ENCODE measurements around the gene TEX29. TPM values are rescaled to one million over a fixed set of nuclear protein-coding genes. Genes with fewer than 3 reads are reported as not detected.

Gene TEX29
- total and polyA plus RNA-seq, 4 experiments from 2014 or later, result 0.28 to 0.50 TPM; not detected in 2

DNA sequence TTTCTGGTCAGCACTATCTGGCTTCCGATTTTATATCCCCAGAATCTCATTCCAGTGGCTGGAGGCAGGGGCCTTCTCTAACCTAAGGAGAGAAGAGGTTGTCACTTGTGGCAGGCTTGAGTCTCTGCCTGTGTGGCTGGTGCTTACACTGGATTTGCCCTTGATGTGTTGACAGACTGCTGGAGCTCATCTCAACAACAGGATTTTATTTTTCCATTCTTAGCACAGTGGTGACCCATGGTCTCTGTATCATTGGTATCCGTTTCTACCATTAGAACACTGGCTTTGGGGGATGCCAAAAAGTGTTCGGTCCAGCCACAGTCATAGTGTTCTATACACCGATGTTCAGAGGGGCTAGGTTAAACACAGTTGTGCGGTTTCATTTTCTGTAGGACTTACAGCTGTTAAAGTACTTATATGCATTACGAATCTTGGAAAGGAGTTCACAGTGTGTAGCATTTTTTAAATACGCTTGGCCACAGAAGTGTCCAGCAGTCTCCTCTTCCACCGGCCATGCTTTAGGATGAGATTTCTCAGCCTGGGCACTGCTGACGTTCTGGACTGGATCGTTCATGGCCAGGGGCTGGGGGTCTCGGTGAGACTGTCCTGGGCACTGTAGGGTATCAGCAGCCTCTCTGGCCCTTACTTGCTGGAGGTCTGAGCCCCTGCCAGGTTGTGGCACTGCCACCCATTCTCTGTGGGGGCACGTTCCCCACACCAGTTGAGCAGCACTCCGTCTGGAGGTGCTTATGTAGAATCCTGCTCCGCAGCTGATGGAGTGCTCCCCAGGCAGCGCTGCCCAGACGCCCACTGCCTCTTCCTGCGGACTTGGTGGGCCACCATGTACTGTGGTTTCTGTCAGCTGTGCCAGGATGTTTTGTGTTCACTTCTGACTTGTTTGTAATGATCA is 41.4 kb upstream of the TEX29 start:
- Mint-ChIP-seq H3K27me3 (no peaks in the 10 kb centered on the region), H3K4me1 (peaks cover 0 to 4% (median 0%) of the 10 kb centered on the region in 4 donors), H3K27ac (peak overlapping the region in 1 of 7 donors; percentile 6), H3K9me3 (no peaks in the 10 kb centered on the region), H3K4me3 (no peak overlapping the region), H3K36me3 (peaks cover 78 to 87% of the 10 kb centered on the region in 2 donors)
- H3K4me1 ChIP-seq (ENCODE audit: insufficient read depth, low read length), result no peaks in the 10 kb centered on the region
- ChIA-PET CTCF (ENCODE audit: partially characterized antibody) (no interaction called here), POLR2A (ENCODE audit: partially characterized antibody) (no interaction called here)
- H3K4me3 ChIP-seq (ENCODE audit: low read length in 2 of 2), result no peak overlapping the region
- H3K27me3 ChIP-seq (ENCODE audit: insufficient read depth, low read length), result no peaks in the 10 kb centered on the region
- H3K9me3 ChIP-seq (ENCODE audit: control insufficient read depth in 1 of 2, low read length in 2 of 2), result no peaks in the 10 kb centered on the region
- DNase-seq, result no peak
- H3K27ac ChIP-seq (ENCODE audit: low read depth, low read length), result no peak overlapping the region
- H3K36me3 ChIP-seq (ENCODE audit: insufficient read depth, low read length), result peaks cover 59% of the 10 kb centered on the region
- intact Hi-C loops (cut with micrococcal nuclease), result no loop called here

DNA sequence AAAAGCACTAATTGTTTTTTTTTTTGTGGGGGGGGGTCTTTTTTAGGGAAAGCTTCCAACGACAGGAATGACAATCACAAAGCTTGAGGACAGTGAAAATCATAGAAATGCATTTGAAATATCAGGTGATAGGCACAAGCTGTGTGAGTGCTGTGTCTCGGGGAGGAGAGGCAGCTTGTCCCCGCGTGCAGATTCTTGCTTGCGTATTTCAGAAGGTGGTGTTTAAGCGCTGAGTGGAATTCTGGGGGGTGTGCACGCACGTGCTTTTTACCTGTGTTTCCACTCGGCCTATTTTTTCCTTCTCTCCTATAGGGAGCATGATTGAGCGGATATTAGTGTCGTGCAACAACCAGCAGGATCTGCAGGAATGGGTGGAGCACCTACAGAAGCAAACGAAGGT is 40.2 kb upstream of the TEX29 start:
- intact Hi-C loops (cut with micrococcal nuclease), result no loop called here
- no peaks in the 10 kb centered on the region for H3K4me1 ChIP-seq (ENCODE audit: insufficient read depth, low read length)
- H3K4me3 ChIP-seq (ENCODE audit: low read length in 2 of 2), result no peak overlapping the region
- H3K27me3 Mint-ChIP-seq, result no peaks in the 10 kb centered on the region
- ChIA-PET CTCF (ENCODE audit: partially characterized antibody) (no interaction called here), POLR2A (ENCODE audit: partially characterized antibody) (no interaction called here)
- H3K4me3 Mint-ChIP-seq, result no peak overlapping the region
- peaks cover 61% of the 10 kb centered on the region for H3K36me3 ChIP-seq (ENCODE audit: insufficient read depth, low read length)
- no peak for DNase-seq
- H3K9me3 Mint-ChIP-seq, result no peaks in the 10 kb centered on the region
- H3K27ac ChIP-seq (ENCODE audit: low read depth, low read length), result no peak overlapping the region
- H3K27me3 ChIP-seq (ENCODE audit: insufficient read depth, low read length), result no peaks in the 10 kb centered on the region
- H3K9me3 ChIP-seq (ENCODE audit: control insufficient read depth in 1 of 2, low read length in 2 of 2), result no peaks in the 10 kb centered on the region
- peaks cover 0 to 3% (median 0%) of the 10 kb centered on the region in 4 donors for H3K4me1 Mint-ChIP-seq
- peaks cover 76 to 87% of the 10 kb centered on the region in 2 donors for H3K36me3 Mint-ChIP-seq
- H3K27ac Mint-ChIP-seq, result no peak overlapping the region

DNA sequence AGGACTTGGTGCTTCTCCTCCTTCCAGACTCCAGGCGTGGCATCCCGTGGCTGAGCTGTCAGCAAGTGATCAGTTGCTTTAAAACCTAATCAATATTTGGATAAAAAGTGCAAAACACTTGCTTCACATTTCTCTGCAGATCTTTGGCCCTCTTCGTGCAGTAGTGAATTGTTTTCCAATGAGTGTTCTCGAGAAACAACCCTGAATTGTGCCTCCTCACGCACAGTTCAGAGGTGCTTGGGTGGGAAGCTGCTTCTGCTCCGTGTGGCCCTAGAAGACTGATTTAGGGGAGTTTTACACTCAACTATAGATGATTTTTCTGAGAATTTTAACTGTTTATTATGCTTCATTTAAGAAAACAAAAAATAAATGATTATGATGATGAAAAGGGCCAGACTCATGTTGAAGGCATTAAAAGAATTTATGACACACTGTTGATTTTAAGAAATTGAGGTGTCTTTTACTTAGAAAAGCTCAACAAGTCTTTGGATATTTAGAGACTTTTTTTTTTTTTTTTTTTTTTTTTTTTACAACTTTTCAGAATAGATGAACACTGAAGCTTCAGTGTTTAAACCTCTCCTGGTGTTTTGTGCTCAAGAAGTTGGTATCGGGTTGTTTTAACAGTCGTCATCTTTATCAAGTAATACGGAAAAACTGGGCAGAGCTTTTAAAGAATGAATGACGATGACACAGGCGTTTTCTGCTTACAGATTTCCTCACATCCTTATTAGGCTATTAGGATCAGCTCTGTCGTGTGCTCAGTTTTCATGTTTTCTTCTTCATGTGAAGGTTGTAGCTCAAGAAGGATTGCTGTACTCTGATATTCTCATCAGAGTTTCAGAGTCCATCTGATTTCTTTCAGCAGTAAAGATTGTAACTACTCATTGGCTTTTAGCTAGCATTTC is 39.5 kb upstream of the TEX29 start:
- POLR2A ChIA-PET (ENCODE audit: partially characterized antibody), result no interaction called here
- H3K27ac Mint-ChIP-seq, result peak overlapping the region in 1 of 7 donors; percentile 66
- no peak overlapping the region for H3K4me3 Mint-ChIP-seq
- H3K36me3 Mint-ChIP-seq, result peaks cover 74 to 86% of the 10 kb centered on the region in 2 donors
- DNase-seq, result no peak
- CTCF ChIA-PET (ENCODE audit: partially characterized antibody), result interaction anchor here (0.9 to 1.4 kb wide), 2 partner anchors 11 to 213 kb away, joined by 3 read pairs; no protein-coding TSS in a partner anchor
- peaks cover 0 to 2% (median 0%) of the 10 kb centered on the region in 4 donors for H3K4me1 Mint-ChIP-seq
- H3K36me3 ChIP-seq (ENCODE audit: insufficient read depth, low read length), result peaks cover 56% of the 10 kb centered on the region
- H3K4me3 ChIP-seq (ENCODE audit: low read length in 2 of 2), result no peak overlapping the region
- no peak overlapping the region for H3K27ac ChIP-seq (ENCODE audit: low read depth, low read length)
- no peaks in the 10 kb centered on the region for H3K27me3 Mint-ChIP-seq
- H3K9me3 ChIP-seq (ENCODE audit: control insufficient read depth in 1 of 2, low read length in 2 of 2), result no peaks in the 10 kb centered on the region
- no peaks in the 10 kb centered on the region for H3K9me3 Mint-ChIP-seq
- H3K4me1 ChIP-seq (ENCODE audit: insufficient read depth, low read length), result no peaks in the 10 kb centered on the region
- H3K27me3 ChIP-seq (ENCODE audit: insufficient read depth, low read length), result no peaks in the 10 kb centered on the region
- intact Hi-C loops (cut with micrococcal nuclease), result no loop called here

DNA sequence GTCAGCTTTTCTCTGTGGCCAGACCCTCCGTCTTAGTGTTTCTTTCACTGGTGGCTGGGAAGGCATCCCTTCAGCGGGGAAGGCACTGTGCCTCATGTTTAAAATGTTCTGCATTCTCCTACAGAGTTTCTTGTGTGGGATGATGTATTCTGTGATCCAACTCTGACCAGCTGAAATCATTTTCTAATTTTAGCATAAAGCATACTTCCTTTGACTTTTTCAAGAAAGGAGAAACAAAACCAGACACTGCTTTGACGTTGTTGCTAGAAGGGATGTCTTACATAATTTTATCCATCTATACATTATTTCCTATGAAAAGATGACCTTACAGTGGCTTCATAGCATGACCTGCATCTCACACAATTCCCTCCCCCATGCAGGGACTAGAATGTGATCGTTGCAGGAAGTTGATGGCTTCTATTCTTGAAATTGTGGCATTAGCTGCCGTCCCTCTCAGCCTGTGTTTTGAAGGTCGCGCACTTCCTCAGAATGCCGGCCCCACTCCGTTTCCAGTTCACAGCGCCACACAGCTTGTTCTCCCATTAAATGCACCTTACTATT is 38.6 kb upstream of the TEX29 start:
- H3K27ac ChIP-seq (ENCODE audit: low read depth, low read length), result no peak overlapping the region
- Mint-ChIP-seq H3K36me3 (peaks cover 81 to 86% of the 10 kb centered on the region in 2 donors), H3K4me3 (no peak overlapping the region), H3K9me3 (no peaks in the 10 kb centered on the region), H3K27ac (peak overlapping the region in 1 of 7 donors; percentile 15), H3K27me3 (no peaks in the 10 kb centered on the region), H3K4me1 (peaks cover 0 to 2% (median 0%) of the 10 kb centered on the region in 4 donors)
- H3K9me3 ChIP-seq (ENCODE audit: control insufficient read depth in 1 of 2, low read length in 2 of 2), result no peaks in the 10 kb centered on the region
- peaks cover 62% of the 10 kb centered on the region for H3K36me3 ChIP-seq (ENCODE audit: insufficient read depth, low read length)
- CTCF ChIA-PET (ENCODE audit: partially characterized antibody), result interaction anchor here (0.9 to 1.4 kb wide), 2 partner anchors 12 to 214 kb away, joined by 3 read pairs; no protein-coding TSS in a partner anchor
- no peak overlapping the region for H3K4me3 ChIP-seq (ENCODE audit: low read length in 2 of 2)
- no peaks in the 10 kb centered on the region for H3K27me3 ChIP-seq (ENCODE audit: insufficient read depth, low read length)
- intact Hi-C loops (cut with micrococcal nuclease), result no loop called here
- POLR2A ChIA-PET (ENCODE audit: partially characterized antibody), result no interaction called here
- no peak for DNase-seq
- H3K4me1 ChIP-seq (ENCODE audit: insufficient read depth, low read length), result no peaks in the 10 kb centered on the region

DNA sequence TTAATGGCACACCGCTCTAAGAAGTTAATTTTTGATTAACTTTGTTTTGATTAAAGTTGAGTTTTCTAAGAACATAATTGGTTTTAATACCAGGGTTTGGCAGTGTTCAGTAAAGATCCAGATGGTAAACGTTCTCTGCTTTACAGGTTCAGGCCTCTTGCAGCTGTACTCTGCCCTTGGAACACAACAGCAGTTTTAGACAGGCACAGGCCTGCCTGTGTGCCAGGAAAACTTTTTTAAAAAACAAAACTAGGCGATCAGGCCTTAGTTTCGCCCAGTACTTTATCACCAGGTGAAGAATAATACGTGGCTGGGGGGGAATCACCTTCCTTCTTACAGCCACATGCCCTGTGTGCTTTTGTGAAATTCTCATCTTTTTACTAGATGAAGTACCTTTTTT is 38.0 kb upstream of the TEX29 start:
- Histone ChIP-seq H3K36me3 (ENCODE audit: insufficient read depth, low read length) (peaks cover 68% of the 10 kb centered on the region), H3K27me3 (ENCODE audit: insufficient read depth, low read length) (no peaks in the 10 kb centered on the region), H3K9me3 (ENCODE audit: control insufficient read depth in 1 of 2, low read length in 2 of 2) (no peaks in the 10 kb centered on the region), H3K4me3 (ENCODE audit: low read length in 2 of 2) (no peak overlapping the region), H3K27ac (ENCODE audit: low read depth, low read length) (no peak overlapping the region), H3K4me1 (ENCODE audit: insufficient read depth, low read length) (no peaks in the 10 kb centered on the region)
- intact Hi-C loops (cut with micrococcal nuclease), result no loop called here
- ChIA-PET POLR2A (ENCODE audit: partially characterized antibody) (no interaction called here), CTCF (ENCODE audit: partially characterized antibody) (no interaction called here)
- no peaks in the 10 kb centered on the region for H3K9me3 Mint-ChIP-seq
- H3K4me1 Mint-ChIP-seq, result peaks cover 0 to 2% (median 0%) of the 10 kb centered on the region in 4 donors
- no peak for DNase-seq
- no peak overlapping the region for H3K27ac Mint-ChIP-seq
- H3K36me3 Mint-ChIP-seq, result peaks cover 84 to 92% of the 10 kb centered on the region in 2 donors
- no peaks in the 10 kb centered on the region for H3K27me3 Mint-ChIP-seq
- no peak overlapping the region for H3K4me3 Mint-ChIP-seq

DNA sequence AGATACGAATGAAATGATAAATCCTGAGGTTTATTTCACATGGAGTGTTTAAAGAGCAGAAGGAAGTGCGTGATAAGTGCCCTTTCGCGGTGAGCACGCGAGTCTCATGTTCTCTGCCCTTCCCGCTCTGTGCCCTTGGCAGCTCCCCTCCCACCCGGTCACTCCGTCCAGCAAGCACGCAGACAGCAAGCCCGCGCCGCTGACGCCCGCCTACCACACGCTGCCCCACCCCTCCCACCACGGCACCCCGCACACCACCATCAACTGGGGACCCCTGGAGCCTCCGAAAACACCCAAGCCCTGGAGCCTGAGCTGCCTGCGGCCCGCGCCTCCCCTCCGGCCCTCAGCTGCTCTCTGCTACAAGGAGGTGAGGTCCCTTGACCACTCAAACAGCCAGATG is 37.4 kb upstream of the TEX29 start:
- CTCF ChIA-PET (ENCODE audit: partially characterized antibody), result no interaction called here
- peaks cover 82 to 92% of the 10 kb centered on the region in 2 donors for H3K36me3 Mint-ChIP-seq
- intact Hi-C loops (cut with micrococcal nuclease), result no loop called here
- Histone ChIP-seq H3K9me3 (ENCODE audit: control insufficient read depth in 1 of 2, low read length in 2 of 2) (no peaks in the 10 kb centered on the region), H3K4me3 (ENCODE audit: low read length in 2 of 2) (no peak overlapping the region), H3K4me1 (ENCODE audit: insufficient read depth, low read length) (no peaks in the 10 kb centered on the region), H3K36me3 (ENCODE audit: insufficient read depth, low read length) (peaks cover 65% of the 10 kb centered on the region), H3K27ac (ENCODE audit: low read depth, low read length) (no peak overlapping the region), H3K27me3 (ENCODE audit: insufficient read depth, low read length) (no peaks in the 10 kb centered on the region)
- no peak overlapping the region for H3K4me3 Mint-ChIP-seq
- no peaks in the 10 kb centered on the region for H3K27me3 Mint-ChIP-seq
- H3K9me3 Mint-ChIP-seq, result no peaks in the 10 kb centered on the region
- POLR2A ChIA-PET (ENCODE audit: partially characterized antibody), result no interaction called here
- H3K4me1 Mint-ChIP-seq, result peaks cover 0 to 2% (median 0%) of the 10 kb centered on the region in 4 donors
- no peak for DNase-seq
- peak overlapping the region in 1 of 7 donors; percentile 54 for H3K27ac Mint-ChIP-seq

DNA sequence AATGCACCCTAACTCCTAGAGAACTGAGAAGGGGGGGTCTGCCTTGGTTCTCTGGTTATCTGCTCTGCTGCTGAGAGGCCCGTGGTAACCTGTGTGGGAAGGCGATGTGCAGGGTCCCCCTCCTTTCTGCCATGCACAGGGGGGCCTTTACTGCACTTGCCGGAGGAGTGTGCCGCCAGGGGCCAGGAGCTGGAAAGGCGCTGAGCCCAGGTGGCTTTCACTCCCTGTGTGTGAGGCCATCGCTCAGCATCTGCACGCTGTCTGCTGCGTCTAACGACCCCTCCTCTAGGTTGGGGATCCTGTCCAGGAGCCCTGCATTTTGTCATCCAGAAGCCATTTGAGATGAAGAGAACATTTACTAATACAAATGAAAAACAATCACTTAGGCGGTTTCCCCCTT is 37.0 kb upstream of the TEX29 start:
- H3K27me3 ChIP-seq (ENCODE audit: insufficient read depth, low read length), result no peaks in the 10 kb centered on the region
- H3K27ac ChIP-seq (ENCODE audit: low read depth, low read length), result no peak overlapping the region
- no peak for DNase-seq
- H3K27me3 Mint-ChIP-seq, result no peaks in the 10 kb centered on the region
- intact Hi-C loops (cut with micrococcal nuclease), result no loop called here
- peaks cover 0 to 2% (median 0%) of the 10 kb centered on the region in 4 donors for H3K4me1 Mint-ChIP-seq
- no peak overlapping the region for H3K4me3 Mint-ChIP-seq
- no peak overlapping the region for H3K27ac Mint-ChIP-seq
- ChIA-PET CTCF (ENCODE audit: partially characterized antibody) (no interaction called here), POLR2A (ENCODE audit: partially characterized antibody) (no interaction called here)
- H3K36me3 ChIP-seq (ENCODE audit: insufficient read depth, low read length), result peaks cover 65% of the 10 kb centered on the region
- no peak overlapping the region for H3K4me3 ChIP-seq (ENCODE audit: low read length in 2 of 2)
- no peaks in the 10 kb centered on the region for H3K4me1 ChIP-seq (ENCODE audit: insufficient read depth, low read length)
- no peaks in the 10 kb centered on the region for H3K9me3 Mint-ChIP-seq
- no peaks in the 10 kb centered on the region for H3K9me3 ChIP-seq (ENCODE audit: control insufficient read depth in 1 of 2, low read length in 2 of 2)
- H3K36me3 Mint-ChIP-seq, result peaks cover 81 to 91% of the 10 kb centered on the region in 2 donors
